Hematopoietic multipotent progenitor cell treated with erythropoietin and hydrocortisone succinate and interleukin-3 and kit ligand, for 4 days (in vitro differentiated cells): ENCODE data around the gene MPST.

Source experiments
- DNase-seq: peaks from one replicate; pipeline ENCODE4 v3.0.0-alpha.2; 2015

Gene MPST

DNA sequence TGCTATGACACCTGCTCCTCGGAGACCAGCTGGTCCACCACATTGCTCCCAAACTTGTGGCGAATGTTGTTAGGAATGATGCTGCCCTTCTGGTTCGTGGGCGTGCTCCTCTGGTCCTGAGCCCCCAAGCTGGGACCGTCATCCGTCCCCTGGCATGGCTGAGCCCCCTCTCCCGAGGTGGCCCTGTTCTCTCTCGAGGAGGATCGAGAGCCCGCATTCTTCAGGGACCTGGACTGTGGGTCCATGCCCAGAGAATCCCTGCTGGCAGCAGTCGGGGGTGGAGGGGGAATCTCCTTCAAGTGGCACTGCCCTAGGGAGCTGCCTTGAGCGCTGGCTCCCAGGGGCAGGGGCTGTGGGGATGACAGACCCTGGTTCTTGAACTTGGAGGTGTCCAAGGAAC is 17.7 kb upstream of the MPST start:
- no peak for DNase-seq

DNA sequence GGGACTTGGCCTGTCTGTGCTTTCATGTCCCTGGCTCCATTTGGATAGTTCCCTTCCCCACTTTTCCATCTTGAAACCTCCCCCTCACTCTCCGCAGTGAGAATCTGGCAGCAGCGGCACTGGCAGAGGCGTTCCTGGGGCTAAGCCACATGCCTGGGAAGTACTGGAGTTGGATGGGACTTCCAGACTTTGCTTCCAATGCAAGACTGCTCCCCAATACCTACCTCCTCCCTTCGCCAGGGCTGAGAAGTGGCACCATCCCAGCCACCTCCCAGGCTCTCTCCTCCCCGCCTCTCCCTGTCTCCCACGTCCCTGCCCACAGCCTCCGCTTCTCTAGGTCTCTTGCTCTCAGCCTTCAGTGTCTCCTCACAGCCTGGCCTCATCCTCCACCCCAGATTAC is 16.9 kb upstream of the MPST start:
- no peak for DNase-seq

DNA sequence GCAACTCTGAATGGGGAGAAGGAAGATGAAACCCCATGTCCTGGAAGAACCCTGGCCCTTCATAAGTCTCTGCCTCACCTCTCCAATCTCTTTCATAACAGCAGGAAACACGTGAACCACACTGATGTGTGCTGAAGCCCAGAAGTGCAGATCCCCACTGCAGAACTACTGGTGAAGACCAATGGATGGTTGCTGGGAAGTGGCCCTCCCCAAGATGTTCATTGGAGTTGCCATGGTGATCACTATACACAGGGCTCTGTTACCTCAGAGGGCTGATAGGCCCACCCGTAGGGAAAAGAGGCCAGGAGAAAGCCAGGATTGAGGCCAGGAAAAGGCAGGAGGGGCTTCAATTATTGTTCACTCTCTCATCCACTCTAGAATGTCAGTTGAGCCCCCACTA is 11.9 kb upstream of the MPST start:
- peak; percentile 38 for DNase-seq

DNA sequence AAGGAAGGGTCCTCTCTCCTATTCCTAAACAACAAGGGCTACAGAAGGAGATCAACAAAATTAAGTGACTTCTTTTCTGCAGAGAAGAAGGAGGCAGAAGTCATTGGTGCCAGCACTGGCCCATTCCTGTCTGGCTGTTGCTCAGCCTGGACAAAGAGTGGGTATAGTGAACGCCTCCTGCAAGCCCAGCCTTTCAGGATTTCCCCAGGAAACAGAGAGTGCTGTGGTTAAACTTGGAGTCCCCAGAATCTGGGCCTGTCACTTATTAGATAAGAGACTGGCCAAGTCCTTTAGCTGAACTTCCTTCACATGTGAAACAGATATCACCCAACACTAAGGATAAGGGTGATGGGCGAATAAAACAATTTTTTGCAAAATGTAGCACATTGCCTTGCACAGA is 11.2 kb upstream of the MPST start:
- peak; percentile 89 for DNase-seq

DNA sequence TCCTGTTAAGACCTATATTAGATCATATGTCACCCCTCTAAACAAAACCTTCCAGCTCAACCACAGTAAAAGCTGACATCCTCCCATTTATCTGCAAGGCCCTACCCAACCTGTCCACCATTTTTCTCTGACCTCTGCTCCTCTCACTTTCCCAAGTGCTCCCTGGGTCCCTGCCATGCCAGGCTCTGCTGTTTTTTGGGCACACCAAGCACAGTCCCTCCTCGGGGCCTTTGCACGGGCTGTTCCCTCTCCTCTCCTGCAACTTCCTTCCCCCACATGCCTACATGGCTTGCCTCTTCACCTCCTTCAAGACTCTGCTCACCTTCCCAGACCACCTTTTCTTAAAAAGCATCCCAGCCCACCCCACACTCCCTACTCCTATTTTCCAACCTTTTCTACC is 10.1 kb upstream of the MPST start:
- no peak for DNase-seq

DNA sequence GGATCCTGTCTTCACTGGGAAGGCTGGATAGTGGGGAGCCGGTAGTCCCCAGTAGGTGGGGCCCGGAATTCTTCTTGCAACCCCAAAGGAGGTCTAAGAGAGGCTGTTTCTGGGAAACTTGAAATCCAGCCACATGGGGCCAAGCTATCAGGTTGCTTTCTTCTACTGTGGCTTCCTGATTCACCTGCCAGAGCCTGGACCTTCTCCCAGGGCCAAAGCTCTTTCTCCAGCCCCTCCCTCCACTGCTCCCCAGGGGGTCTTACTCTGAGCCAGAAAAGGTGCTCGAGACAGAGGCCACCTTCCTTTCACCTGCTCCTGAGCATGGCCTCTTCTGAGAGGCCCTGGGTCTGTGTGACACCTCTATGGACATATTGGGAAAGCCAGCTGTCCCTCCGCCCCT is 9.4 kb upstream of the MPST start:
- DNase-seq, result no peak

DNA sequence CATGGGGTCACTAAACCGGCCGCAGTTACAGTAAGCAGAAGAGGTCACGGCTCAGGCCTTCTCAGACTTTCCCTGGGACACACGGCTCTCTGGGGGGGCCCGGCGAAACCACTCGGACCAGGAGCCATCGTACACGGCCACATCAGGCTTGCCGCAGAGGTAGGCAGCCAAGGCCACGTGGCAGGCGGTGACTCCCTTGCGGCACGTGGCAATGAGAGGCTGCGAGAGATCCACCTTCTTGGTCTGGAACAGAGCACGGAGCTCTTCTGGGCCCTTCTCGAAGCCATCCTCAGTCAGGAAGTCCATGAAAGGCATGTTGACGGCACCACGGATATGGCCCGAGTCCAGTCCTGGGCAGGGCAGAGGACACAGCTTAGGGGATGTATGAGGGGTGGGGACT is 8.6 kb upstream of the MPST start:
- DNase-seq, result no peak

DNA sequence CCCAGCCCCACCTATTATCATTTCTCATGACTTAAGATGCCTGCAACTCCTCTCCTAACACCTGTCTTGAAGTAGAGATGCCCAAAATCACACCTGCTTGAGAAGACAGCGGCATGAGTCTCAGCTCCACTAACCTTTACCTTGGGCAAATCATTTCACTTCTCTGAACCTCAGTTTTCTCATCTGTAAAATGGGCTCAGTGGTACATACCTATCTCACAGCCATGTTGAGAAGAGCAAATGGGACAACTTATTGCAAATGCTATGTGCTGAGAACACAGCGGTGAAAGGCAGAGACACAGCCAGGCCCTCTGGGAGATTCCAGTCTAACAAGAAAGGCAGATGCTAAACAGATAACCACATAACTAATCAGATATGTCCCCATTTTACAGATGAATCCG is 8.1 kb upstream of the MPST start:
- no peak for DNase-seq

DNA sequence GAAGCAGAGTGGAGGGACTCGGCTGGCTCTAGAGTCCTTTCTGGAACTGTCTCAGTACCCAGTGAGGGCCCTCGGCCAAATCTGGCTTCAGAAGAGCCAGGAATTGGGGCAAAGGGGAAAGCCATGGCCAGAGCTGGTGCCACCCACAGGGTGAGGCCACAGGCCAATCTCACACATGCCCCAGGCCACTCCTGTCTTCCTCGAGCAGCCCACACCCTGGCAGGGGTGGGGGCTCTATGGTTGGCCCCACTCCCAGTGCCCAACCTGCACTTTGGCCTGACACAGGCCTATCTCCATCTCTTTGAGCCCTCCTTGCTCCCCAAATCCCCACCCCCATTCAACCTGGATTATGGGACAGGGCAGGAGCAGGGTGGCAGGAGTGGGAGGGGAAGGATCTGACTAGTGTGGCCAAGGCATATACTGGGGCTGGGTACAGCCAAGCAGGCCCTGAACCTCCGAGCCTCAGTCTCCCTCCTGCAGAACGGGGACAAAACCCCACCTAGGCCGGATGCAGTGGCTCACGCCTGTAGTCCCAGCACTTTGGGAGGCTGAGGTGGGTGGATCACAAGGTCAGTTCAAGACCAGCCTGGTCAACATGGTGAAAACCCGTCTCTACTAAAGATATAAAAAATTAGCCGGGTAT is 7.2 kb upstream of the MPST start:
- no peak for DNase-seq

DNA sequence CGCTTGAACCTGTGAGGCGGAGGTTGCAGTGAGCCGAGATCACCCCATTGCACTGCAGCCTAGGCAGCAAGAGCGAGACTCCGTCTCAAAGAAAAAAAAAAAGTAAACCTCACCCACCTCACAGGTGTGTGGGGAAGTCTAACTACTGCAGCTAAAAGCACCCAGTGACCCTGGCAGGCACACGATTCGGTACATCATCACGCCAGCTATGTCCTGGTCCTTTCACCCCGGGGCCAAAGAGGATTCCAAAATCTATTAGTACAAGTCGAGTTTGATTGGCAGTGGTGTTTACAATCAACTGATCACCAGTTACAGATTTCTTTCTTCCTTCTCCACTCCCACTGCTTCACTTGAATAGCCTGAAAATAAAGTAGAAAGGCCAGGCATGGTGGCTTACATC is 6.6 kb upstream of the MPST start:
- DNase-seq, result no peak

DNA sequence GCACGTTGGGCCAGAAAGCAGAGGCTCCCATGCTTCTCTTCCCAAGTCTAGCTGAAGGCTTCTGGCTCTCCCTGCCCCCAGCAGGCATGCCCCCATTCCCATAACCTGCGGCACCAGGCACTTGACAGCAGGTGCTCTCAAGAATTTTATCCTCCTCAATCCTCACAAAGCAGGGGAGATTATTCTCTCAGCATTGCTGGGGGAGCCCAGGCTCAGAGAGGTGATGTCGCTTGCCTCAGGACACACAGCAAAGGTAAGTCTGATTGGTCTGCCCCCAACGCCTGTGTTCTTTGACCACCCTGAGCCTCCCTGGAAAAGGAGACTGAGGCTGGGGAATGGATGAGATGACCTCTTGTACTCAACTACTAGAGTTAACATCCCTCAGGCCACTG is 5.1 kb upstream of the MPST start:
- DNase-seq, result no peak

DNA sequence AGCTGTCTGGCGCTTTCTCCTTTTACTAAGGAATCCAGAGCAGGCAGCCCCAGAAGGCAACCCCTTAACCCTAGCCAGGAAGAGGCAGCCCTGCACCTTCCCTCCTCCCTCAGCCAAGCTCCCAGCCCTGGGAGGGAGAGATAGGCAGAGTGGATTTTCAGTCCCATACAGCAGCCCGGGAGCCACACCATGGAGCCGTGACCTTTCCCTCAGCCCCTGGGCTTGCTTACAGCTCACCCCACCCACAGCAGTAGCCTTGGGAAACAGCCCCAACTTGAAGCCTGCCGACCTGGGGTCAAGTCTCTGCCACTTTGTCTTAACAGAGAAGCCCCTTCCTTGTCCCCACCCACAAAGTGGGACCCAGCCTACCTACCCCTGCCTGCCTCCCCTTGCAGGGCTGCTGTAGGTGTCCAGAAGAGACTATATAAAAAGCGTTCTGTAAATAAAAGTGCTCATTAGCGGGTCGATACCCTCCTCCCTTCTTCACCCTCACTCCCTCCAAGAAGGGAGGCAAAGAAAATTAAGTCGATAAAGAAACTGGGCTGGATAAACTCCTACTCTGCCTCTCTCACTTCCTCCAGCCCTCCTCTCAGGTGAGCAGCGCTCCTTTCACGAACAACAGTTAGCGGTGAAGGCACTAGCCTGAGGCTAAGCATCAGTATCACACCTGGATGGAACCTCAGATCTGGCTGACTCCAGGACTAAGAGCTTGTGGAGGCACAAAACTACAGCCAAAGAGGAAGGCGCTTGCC is 4.5 kb upstream of the MPST start:
- no peak for DNase-seq

DNA sequence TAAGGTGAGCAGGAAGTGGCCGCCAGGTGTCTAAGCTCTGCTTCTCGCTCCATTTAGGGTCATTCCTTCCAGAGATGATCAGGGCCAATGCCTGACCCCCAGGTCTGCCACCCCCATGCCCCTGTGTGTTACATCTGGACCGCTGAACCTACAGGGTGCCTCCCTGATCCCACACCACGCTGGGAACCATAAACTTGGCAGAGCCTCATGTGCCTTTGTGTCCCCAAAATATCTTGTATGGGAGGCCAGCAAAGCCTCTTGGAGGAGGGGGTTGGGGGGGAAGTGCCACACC is 4.0 kb upstream of the MPST start:
- no peak for DNase-seq

DNA sequence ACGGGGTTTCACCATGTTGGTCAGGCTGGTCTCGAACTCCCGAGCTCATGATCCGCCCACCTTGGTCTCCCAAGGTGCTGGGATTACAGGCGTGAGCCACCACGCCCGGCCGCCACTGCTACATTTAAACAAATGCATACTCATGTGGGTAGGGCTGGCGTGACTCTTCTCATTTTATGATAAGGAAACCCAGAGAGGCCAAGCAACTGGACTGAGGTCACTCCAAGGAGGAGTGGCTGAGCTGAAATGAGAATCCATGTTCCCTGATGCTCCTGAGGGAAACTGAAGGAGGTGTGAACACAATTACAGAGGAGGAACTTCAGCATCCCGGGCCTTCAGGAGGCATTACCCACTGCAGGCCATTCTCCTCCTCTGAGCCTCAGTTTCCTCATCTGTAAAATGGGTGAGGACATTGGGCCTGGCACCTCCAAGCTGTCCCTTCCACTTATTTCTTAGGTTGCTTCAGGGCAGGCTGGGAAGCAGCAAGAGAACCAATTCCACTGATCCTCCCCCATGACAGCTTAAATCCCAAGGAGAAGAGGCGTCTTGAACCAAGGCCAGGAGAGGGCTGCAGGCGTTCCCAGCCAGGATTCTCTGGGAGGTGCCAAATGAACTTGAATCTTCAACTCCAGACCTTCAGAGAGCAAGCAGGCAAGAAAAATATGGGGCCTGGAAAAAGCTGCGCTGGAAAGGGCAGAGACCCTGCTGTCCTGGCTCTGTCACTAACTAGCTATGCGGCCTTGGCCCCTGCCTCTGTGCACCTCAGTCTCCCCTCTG is 3.2 kb upstream of the MPST start:
- peak; percentile 41 for DNase-seq

DNA sequence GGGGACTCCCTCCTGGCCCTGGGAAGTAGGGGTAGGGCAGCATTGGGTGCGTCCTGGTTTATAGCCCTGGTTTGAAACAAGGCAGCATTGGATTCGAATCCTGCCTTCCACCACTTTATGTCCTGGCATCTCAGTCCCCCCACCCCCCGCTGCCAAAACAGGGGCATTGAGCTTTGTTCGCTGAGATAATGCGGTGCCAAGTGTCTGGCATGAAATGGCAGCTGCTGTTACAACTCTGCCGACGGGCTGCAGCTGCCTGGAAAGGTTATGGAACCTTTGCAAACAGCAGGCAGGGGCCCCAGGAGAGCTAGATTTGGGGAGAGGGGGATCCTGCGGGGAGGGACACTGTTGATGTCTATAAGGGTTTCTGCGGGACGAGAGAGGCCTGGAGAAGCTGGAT is 2.2 kb upstream of the MPST start:
- no peak for DNase-seq

DNA sequence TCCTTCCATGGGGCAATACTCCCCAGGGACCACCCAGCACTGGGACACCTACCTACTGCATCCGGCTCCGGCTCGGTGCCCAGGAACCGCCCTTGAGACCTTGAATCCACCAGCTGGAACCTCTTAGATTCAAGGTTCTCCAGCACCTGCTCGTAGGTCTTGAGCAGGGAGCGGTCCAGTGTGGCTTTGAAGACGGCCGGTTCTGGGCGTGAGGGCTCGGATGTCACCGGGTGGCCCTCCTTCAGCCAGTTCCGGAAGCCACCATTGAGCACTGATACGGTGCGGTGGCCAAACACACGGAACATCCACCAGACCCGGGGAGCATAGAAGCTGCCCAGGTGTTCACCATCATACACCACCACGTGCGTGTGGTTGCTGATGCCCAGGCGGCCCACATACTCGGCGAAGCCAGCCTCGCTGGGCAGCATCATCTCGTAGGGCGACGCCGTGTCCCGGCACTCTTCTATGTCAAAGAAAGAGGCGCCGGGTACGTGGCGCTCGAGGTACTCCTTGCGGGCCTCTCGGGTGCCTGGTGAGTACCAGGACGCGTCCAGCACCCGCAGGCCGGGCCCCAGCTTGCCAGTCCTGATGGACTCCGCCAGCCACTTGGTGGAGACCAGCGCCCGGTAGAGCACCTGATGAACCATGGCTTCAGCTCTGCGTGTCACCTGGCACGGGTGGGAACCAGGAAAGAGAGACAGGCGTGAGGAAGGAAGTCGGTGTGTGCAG is 1.3 kb upstream of the MPST start:
- DNase-seq, result no peak

DNA sequence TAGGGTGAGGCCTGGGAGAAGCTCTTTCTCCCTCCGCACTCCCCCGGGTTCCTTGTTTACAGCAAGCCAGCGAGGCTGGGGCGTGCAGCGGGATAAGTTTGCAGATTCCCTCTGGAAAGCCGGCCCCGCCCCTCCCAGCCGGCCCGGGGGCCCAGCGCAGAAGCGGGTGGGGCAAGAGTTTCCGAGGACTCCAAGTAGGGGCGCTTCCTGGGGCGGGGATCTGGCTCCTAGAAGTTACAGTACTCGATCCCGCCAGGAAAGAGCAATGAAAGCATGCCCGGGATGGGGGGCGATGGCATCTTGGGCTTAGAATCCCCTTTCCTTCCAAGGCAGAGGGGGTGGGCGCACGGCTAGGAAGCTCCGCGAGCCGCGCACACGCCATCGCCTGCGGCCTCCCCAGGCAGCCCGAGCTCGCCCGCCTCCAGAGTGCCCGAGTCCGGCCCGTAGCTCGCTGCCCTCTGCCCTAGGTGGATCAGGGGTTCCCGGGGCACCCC is 680 bp upstream of the MPST start:
- DNase-seq, result no peak

DNA sequence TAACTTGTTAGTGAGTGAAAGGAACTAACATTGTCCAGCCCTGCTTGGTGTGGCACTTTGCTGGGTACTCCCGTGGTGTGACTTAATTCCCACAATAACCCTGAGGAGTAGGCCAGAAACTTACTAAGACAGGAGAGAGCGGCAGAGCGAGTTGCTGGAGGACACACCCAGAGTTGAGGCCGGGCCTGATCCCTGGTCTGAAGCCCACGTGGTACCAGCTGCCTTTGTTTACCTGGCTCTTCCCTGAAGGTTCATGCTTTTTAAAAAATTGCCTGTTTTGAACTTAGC is 594 bp downstream of the MPST start:
- peak; percentile 78 for DNase-seq

DNA sequence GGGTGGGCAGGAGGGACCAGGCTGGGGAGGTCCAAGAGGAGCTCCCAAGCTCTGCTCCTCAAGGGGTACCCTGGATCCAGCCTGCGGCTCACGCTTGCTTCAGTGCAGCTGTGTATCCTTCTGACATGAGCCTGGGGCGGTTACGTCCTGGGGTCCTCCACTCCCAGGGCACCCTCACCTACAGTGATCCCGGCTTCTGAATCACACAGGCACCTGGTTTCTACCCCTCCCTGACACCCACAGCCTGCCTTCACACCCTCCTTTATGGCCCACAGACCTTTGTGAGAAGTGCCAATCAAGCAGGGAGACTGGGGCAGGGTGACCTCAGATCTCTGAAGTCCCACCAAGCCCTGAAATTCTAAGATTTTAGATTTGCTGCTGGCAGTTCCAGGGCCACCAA is 1.5 kb downstream of the MPST start:
- DNase-seq, result no peak

DNA sequence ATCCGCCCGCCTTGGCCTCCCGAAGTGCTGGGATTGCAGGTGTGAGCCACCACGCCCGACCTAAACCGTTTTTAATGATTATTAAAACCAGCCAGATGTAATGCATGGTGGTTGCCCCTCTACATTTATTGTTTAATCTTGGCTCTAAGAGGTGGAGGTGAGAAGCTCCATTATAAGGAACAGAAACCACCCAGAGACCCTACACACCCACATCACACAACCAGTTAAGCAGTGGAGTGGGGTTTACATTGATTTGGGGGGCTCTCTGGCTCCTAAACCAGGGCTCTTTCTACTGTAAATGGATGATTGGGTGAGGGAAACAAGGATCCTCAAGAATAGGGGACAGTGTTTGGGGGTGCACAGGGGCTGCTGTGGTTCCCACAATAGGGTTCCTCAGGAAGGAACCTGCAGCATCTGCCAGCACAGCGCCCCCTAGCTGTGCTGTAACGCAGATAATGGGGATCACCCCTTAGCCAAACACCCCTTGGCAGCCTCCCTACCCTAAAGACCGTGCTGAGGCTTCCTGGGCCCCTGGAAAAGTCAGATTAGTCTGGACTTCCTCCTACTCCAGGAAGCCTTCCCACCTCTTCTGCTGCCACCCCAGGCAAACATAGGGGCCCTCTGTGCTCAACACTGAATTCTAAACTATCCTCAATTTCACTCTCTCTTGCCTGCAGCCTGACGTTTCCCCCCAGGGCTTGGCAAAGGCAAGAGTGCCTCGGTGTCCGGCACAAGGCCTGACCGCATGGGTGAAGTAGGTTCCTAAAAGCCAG is 2.4 kb downstream of the MPST start:
- DNase-seq, result peak; percentile 88

DNA sequence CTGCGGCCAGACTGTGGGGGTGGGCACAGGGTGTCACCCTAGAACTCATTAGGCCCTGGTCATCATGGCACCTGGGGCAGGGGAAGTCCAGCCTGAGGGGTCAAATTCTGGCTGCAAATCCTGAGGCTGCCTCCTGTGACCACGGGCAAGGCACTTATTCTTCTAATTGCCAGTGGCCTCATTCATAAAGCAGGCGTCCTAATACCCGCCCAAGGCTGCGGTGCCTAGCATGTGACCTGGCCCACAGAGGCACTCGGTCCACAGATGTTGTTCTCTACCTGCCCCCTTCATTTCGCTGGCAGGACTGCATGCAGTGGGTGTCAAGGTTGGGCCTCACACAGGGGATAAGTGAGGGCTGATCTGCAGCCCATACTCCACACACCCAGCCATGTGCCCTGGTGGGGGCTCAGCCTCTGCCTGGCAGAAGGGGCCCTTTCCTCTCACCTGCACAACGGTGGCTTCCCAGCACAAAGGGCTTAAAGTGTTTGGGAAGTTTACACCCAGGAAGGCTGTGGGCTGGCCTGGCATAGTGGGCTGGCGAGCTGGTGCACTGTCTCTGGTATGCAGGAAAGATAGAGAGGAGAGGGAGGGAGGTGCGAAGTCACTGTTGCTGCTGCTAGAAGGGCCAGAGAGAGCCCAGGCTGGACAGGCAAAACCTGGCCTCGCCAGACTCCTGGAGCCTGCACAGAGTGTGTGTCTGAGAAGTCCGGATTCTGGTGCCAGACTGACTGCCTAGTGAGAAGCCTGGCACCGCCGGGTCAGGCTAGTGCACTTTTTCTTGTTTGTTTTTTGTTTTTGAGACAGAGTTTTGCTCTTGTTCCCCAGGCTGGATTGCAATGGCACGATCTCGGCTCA is 3.2 kb downstream of the MPST start:
- DNase-seq, result no peak

DNA sequence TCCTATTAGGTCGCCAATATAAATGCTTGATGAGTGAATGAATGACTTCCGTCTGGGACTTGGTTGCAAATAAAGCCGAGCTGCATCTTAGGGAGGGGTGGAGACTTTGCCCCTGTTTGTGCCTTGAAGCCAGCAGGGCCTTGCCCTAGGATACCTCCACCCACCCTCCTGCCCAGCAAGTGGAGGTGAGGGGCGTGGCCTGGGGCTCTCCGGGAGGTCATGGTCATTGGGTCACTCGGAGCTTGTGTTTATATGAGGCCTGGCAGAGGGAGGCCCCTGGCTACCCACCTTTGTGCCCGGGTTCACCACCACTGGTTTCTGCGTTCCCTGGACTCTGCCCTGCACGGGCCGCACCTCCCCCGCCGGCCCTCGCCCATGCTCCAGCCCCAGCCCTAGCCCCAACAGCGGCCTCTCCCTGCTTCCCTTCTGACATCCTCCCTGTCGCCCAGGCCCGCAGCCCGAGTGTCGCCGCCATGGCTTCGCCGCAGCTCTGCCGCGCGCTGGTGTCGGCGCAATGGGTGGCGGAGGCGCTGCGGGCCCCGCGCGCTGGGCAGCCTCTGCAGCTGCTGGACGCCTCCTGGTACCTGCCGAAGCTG is 4.3 kb downstream of the MPST start:
- DNase-seq, result no peak
